Loucy (cell line): ENCODE measurements around the gene ADH1A.

Source experiments
- CTCF ChIP-seq: fragments of 200-600 bp; sonication (generic); conservative IDR thresholded peaks from 2 replicates; pipeline ENCODE4 v1.5.1; 2014; ENCODE audit warnings: mild to moderate bottlenecking, antibody characterized with exemption, low read length
- EZH2phosphoT487 ChIP-seq: fragments of 200-600 bp; IDR thresholded peaks from 2 replicates; pipeline ENCODE4 v1.6.1; 2018; ENCODE audit warnings: antibody characterized with exemption, mild to moderate bottlenecking, moderate library complexity, borderline replicate concordance

- TF ChIP-seq CTCF (no peak), EZH2phosphoT487 (no peak)
Measured at GRCh38 chr4:99235955-99236354, 54.8 kb downstream of the ADH1A start.
